Natural killer cell (primary cell): ENCODE data around the gene CCSER2. TPM values are rescaled to one million over a fixed set of nuclear protein-coding genes. Genes with fewer than 3 reads are reported as not detected.

ENCODE experiments used
- ATAC-seq, 3 donors: fragments of 150-1000 bp in 2 of 3; fragments of 200-7000 bp in 1 of 3; cut with Tn5 transposase; 1 replicate in 1 of 3; 2 replicates in 2 of 3; pipeline ENCODE4 v1.10.0; 2021; ENCODE audit warnings: mild to moderate bottlenecking in 2 of 3, moderate library complexity in 2 of 3
- DNase-seq, 2 donors: peaks; one replicate each; pipeline versions ENCODE4 v3.0.0 to v3.0.0-alpha.2; 2013 to 2021; ENCODE audit warnings: mixed read lengths in 1 of 2
- H3K27ac ChIP-seq: one replicate; pipeline ENCODE4 v1.5.1; 2013; ENCODE audit warnings: mild to moderate bottlenecking, low read length
- H3K27me3 ChIP-seq: one replicate; pipeline ENCODE4 v1.6.1; 2013; ENCODE audit warnings: low read length; ENCODE audit not compliant: control insufficient read depth, insufficient read depth
- H3K36me3 ChIP-seq: one replicate; pipeline ENCODE4 v1.6.1; 2013; ENCODE audit warnings: low read length; ENCODE audit not compliant: control insufficient read depth, insufficient read depth
- H3K4me1 ChIP-seq: one replicate; pipeline ENCODE4 v1.6.1; 2013; ENCODE audit warnings: low read length; ENCODE audit not compliant: control insufficient read depth, insufficient read depth
- H3K4me3 ChIP-seq: one replicate; pipeline ENCODE4 v1.5.1; 2013; ENCODE audit warnings: low read length
- H3K9me3 ChIP-seq: one replicate; pipeline ENCODE4 v1.6.1; 2013; ENCODE audit warnings: low read length; ENCODE audit not compliant: control insufficient read depth, insufficient read depth
- H3K27ac Mint-ChIP-seq, 2 donors: one replicate each; pipeline ENCODE4 v1.8.0; 2022; ENCODE audit warnings: mild to moderate bottlenecking in 2 of 2, mixed read lengths in 2 of 2, moderate library complexity in 1 of 2
- H3K27me3 Mint-ChIP-seq, 2 donors: one replicate each; pipeline ENCODE4 v1.8.0; 2022; ENCODE audit warnings: low read depth in 2 of 2, mixed read lengths in 2 of 2
- H3K36me3 Mint-ChIP-seq: one replicate; pipeline ENCODE4 v1.8.0; 2022; ENCODE audit warnings: mixed read lengths
- H3K4me1 Mint-ChIP-seq, 2 donors: one replicate each; pipeline ENCODE4 v1.8.0; 2022; ENCODE audit warnings: mixed read lengths in 2 of 2
- H3K4me3 Mint-ChIP-seq: one replicate; pipeline ENCODE4 v1.8.0; 2022; ENCODE audit warnings: mild to moderate bottlenecking, moderate library complexity, mixed read lengths
- H3K9me3 Mint-ChIP-seq, 2 donors: one replicate each; pipeline ENCODE4 v1.8.0; 2022; ENCODE audit warnings: mixed read lengths in 2 of 2
- CTCF ChIP-seq: fragments of 200-600 bp; IDR thresholded peaks from one replicate; pipeline ENCODE4 v1.8.0; 2022; ENCODE audit warnings: antibody characterized with exemption
- WGBS: methylation state at CpG from one replicate; pipeline ENCODE4 v1.1.7; 2013; ENCODE audit warnings: missing lambda C conversion rate; ENCODE audit not compliant: insufficient coverage; 5-methylcytosine and 5-hydroxymethylcytosine counted together
- intact Hi-C: fragments of 100-400 bp; cut with micrococcal nuclease; formaldehyde crosslinking; loops from one replicate; pipeline ENCODE4 v1.14.2; 2022
- total RNA-seq, 4 donors: library from RNA; stranded (reverse); fragments of 120-200 nt in 1 of 4; gene quantifications; one replicate each; pipeline versions ENCODE4 v1.2.3 to v1.2.4, GENCODE V29; 2013 to 2022

The CCSER2 gene
- total RNA-seq, 3 donors from 2014 or later (not counting 1 experiment from before 2014, with no cell fraction given) = 125 to 158 (median 146) TPM

GRCh38 chr10:84549368-84550165 lies 221.2 kb downstream of the CCSER2 start:
- H3K27ac Mint-ChIP-seq = no peak overlapping the region
- DNase-seq (no peak), ATAC-seq (no peak)
- no peak overlapping the region for H3K4me3 Mint-ChIP-seq
- Histone ChIP-seq H3K27me3 (no peaks in the 10 kb centered on the region), H3K36me3 (no peaks in the 10 kb centered on the region), H3K27ac (no peak overlapping the region), H3K4me1 (no peaks in the 10 kb centered on the region), H3K4me3 (no peak overlapping the region), H3K9me3 (no peaks in the 10 kb centered on the region)
- no peaks in the 10 kb centered on the region for H3K36me3 Mint-ChIP-seq
- TF ChIP-seq CTCF = no peak
- H3K9me3 Mint-ChIP-seq = no peaks in the 10 kb centered on the region
- H3K4me1 Mint-ChIP-seq = no peaks in the 10 kb centered on the region
- WGBS = 68% methylated on average over 11 of the region's 11 CpGs
- H3K27me3 Mint-ChIP-seq = peaks cover 0 to 14% of the 10 kb centered on the region in 2 donors
- intact Hi-C loops = no loop called here

- no peaks in the 10 kb centered on the region for H3K36me3 Mint-ChIP-seq
- intact Hi-C loops = no loop called here
- H3K27ac Mint-ChIP-seq = no peak overlapping the region
- no peak overlapping the region for H3K27ac ChIP-seq
- H3K4me1 ChIP-seq = no peaks in the 10 kb centered on the region
- no peaks in the 10 kb centered on the region for H3K9me3 Mint-ChIP-seq
- no peak for TF ChIP-seq CTCF
- no peaks in the 10 kb centered on the region for H3K9me3 ChIP-seq
- WGBS = 96% methylated on average over 5 of the region's 5 CpGs
- H3K4me3 ChIP-seq = no peak overlapping the region
- H3K4me3 Mint-ChIP-seq = no peak overlapping the region
- H3K4me1 Mint-ChIP-seq = no peaks in the 10 kb centered on the region
- no peaks in the 10 kb centered on the region for H3K27me3 ChIP-seq
- DNase-seq (no peak), ATAC-seq (no peak)
- peaks cover 0 to 16% of the 10 kb centered on the region in 2 donors for H3K27me3 Mint-ChIP-seq
- no peaks in the 10 kb centered on the region for H3K36me3 ChIP-seq
Observed at GRCh38 chr10:84550756-84551436, 222.5 kb downstream of the CCSER2 start.

- no peak for TF ChIP-seq CTCF
- no peak overlapping the region for H3K27ac Mint-ChIP-seq
- no peaks in the 10 kb centered on the region for H3K27me3 ChIP-seq
Observed at GRCh38 chr10:84551437-84552120, 223.2 kb downstream of the CCSER2 start.

More at GRCh38 chr10:84551437-84552120, 223.2 kb downstream of the CCSER2 start:
- no peaks in the 10 kb centered on the region for H3K4me1 Mint-ChIP-seq
- 85% methylated on average over 6 of the region's 6 CpGs for WGBS
- no peaks in the 10 kb centered on the region for H3K9me3 Mint-ChIP-seq
- no peak for ATAC-seq
- Histone ChIP-seq H3K27ac (no peak overlapping the region), H3K9me3 (no peaks in the 10 kb centered on the region), H3K4me3 (no peak overlapping the region), H3K4me1 (no peaks in the 10 kb centered on the region), H3K36me3 (no peaks in the 10 kb centered on the region)
- H3K27me3 Mint-ChIP-seq = peaks cover 0 to 16% of the 10 kb centered on the region in 2 donors
- intact Hi-C loops = no loop called here
- DNase-seq = no peak
- no peaks in the 10 kb centered on the region for H3K36me3 Mint-ChIP-seq
- H3K4me3 Mint-ChIP-seq = no peak overlapping the region
